ENCODE measurements around the gene SDK2.
"Not testable (repeated sequence)": the region's sequence is repeated elsewhere in the genome, so short reads cannot be mapped to it uniquely, and the experiment has no call there.

Gene SDK2

GRCh38 chr17:73480740-73481139 lies 163.5 kb downstream of the SDK2 start:
- no peak for TF ChIP-seq CTCF (IDR thresholded peaks at IDR 0.05; ENCODE audit: extremely low read depth, insufficient read depth, missing control alignments)
- no peak for DNase-seq (ENCODE audit: low spot score)
- in situ Hi-C loops (cut with MboI; ENCODE audit: low pct_unique_long_range_greater_than_20kb, low sequenced_read_pairs, unreplicated experiment) = no loop called here

- DNase-seq (ENCODE audit: low spot score) = no peak
- in situ Hi-C loops (cut with MboI; ENCODE audit: low pct_unique_long_range_greater_than_20kb, low sequenced_read_pairs, unreplicated experiment) = no loop called here
- TF ChIP-seq CTCF (IDR thresholded peaks at IDR 0.05; ENCODE audit: extremely low read depth, insufficient read depth, missing control alignments) = peak; percentile 24
Measured at GRCh38 chr17:73478768-73479424, 165.3 kb downstream of the SDK2 start.

GRCh38 chr17:73478334-73478733 lies 165.9 kb downstream of the SDK2 start:
- in situ Hi-C loops (cut with MboI; ENCODE audit: low pct_unique_long_range_greater_than_20kb, low sequenced_read_pairs, unreplicated experiment) = no loop called here
- no peak for TF ChIP-seq CTCF (IDR thresholded peaks at IDR 0.05; ENCODE audit: extremely low read depth, insufficient read depth, missing control alignments)
- no peak for DNase-seq (ENCODE audit: low spot score)

- TF ChIP-seq CTCF (IDR thresholded peaks at IDR 0.05; ENCODE audit: extremely low read depth, insufficient read depth, missing control alignments) = no peak
- no peak for DNase-seq (ENCODE audit: low spot score)
- in situ Hi-C loops (cut with MboI; ENCODE audit: low pct_unique_long_range_greater_than_20kb, low sequenced_read_pairs, unreplicated experiment) = no loop called here
Measured at GRCh38 chr17:73476890-73477350, 167.3 kb downstream of the SDK2 start.

GRCh38 chr17:73474370-73474988 lies 169.8 kb downstream of the SDK2 start:
- DNase-seq (ENCODE audit: low spot score) = no peak
- in situ Hi-C loops (cut with MboI; ENCODE audit: low pct_unique_long_range_greater_than_20kb, low sequenced_read_pairs, unreplicated experiment) = no loop called here
- no peak for TF ChIP-seq CTCF (IDR thresholded peaks at IDR 0.05; ENCODE audit: extremely low read depth, insufficient read depth, missing control alignments)

- DNase-seq (ENCODE audit: low spot score); in situ Hi-C loops (cut with MboI; ENCODE audit: low pct_unique_long_range_greater_than_20kb, low sequenced_read_pairs, unreplicated experiment): not testable (repeated sequence)
Measured at GRCh38 chr17:73472715-73473114, 171.5 kb downstream of the SDK2 start.

- no peak for DNase-seq (ENCODE audit: low spot score)
- TF ChIP-seq CTCF (IDR thresholded peaks at IDR 0.05; ENCODE audit: extremely low read depth, insufficient read depth, missing control alignments) = no peak
- in situ Hi-C loops (cut with MboI; ENCODE audit: low pct_unique_long_range_greater_than_20kb, low sequenced_read_pairs, unreplicated experiment) = no loop called here
Measured at GRCh38 chr17:73471924-73472323, 172.3 kb downstream of the SDK2 start.

All from GM13977 (cell line).